HG03108 (cell line): ENCODE results near the gene SLC38A3.

Source experiments
- ATAC-seq: cut with Tn5 transposase; IDR thresholded peaks from one replicate; pipeline ENCODE4 v1.9.1; 2021; ENCODE audit warnings: moderate library complexity; ENCODE audit not compliant: unreplicated experiment

Gene SLC38A3

GRCh38 chr3:50190936-50191660 is 14.0 kb upstream of the SLC38A3 start, which contains the start of gene GNAT1:
GNAT1 (plus strand) TSS chr3:50191610; CDS start chr3:50191726, 116 bp downstream.
- ATAC-seq = no peak

DNA sequence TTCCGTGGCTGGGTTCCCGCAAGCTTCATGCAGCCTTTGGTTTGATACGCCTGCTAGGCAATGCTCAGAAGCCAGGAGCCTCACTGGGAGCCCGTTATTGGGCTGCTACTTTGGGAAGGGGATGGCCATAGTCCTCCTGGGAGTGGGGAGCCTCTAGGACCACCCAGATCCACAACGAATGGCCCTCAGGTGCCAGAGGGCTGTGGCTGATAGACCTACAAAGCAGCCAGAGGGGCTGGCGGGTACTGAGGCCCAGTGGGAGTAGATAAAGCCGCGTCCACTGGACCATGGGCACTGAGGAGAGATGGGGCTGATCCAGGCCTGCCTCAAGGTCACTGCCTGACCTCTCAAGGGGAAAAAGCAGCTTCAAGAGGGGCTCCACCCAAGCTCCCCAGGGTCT is 12.9 kb upstream of the SLC38A3 start:
- ATAC-seq = no peak

DNA sequence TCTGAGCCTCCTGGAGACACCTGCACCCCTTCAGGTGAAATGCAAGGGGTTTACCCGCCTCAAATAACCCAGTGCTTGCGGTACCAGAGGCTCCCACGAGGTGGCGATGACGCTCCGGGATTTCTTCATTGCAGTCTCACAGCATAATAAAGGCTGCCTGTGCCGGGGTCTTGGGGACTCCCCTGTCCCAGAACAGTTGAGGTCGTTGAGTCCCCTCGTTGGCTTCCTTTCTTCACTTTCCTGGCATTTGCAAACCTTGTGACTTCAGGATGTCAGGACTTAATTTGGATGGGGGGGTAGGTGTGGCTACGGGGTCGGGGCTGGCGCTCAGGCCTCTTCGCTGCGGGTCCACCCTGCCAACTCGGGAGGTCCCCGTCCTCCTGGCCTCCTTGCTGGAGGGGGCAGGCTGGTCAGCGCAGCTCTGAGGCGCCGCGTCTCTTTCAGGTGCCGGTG is 12.4 kb upstream of the SLC38A3 start:
- ATAC-seq = no peak

DNA sequence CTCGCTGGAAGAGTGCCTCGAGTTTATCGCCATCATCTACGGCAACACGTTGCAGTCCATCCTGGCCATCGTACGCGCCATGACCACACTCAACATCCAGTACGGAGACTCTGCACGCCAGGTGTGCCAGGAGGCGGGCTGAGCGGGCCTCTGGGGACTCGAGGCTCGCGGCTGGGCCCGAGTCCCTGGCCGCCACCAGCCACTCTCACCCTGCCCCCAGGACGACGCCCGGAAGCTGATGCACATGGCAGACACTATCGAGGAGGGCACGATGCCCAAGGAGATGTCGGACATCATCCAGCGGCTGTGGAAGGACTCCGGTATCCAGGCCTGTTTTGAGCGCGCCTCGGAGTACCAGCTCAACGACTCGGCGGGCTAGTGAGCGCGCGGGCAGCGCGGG is 11.8 kb upstream of the SLC38A3 start:
- ATAC-seq = no peak

GRCh38 chr3:50193746-50194127 is 11.3 kb upstream of the SLC38A3 start:
- no peak for ATAC-seq

- ATAC-seq = no peak
Observed at GRCh38 chr3:50194128-50194902, 10.8 kb upstream of the SLC38A3 start.

DNA sequence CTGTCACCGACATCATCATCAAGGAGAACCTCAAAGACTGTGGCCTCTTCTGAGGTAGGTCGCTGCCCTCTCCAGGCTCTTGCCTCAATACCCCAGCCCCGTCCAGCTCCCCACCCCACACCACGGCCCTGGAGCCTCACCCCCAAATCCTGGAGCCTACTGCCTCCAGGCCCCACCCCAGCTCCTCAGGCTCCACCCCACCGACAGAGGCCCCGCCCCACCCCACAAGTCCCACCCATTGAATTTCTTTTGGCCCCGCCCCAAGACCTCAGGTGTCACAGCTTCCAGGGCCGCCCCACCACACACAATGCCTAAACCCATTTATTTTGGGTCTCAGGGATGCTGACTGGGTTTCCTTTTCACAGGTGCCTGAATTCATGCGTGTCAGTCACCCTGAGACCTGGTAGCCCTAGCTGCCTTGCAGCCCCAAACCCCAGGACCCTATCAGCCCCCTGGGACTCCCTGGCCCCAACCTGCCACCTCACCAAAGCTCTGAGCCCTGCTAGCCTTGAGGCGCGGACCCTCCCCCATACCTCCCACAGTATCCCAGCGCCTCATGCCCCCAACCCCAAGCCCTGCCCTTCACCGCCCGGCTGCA is 10.1 kb upstream of the SLC38A3 start:
- no peak for ATAC-seq

GRCh38 chr3:50195501-50196252 is 9.4 kb upstream of the SLC38A3 start:
- ATAC-seq = no peak

- no peak for ATAC-seq
Observed at GRCh38 chr3:50196253-50196801, 8.7 kb upstream of the SLC38A3 start.

DNA sequence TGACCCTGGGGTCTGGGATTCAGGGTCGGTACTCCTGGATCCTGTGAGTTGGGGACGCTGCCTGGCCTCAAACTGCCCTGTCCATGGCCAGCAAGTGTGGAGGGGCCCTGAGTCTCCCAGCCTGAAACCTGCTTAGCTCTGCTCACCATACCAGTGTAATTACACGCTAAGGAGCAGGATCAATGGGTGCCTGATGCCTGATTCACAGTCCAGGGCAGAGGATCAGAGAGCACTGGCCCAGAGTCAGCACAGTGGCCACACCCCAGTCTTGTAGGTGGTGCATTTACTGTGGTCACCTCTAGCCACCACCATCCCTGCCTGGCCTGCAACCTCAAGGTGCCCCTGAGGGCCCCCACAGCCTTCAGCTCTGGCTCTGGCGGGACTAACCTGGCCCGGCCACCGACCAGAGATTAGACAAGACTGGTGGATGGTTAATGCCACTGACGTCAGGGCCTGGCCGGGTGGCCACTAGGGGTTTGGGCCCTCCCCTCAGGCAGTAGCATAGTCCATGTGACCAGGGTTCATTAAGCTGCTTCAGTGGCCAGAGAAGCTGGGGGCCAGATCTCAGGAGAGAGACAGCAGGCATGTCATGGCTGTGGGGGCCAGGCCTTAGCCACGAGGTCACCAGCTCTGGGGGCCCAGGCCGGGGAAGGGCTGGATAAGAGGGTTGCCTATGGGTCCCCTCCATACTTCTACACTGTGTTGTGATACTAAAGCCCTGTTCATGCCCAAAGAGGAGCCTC is 3.3 kb upstream of the SLC38A3 start:
- no peak for ATAC-seq

GRCh38 chr3:50202353-50203112 is 2.5 kb upstream of the SLC38A3 start:
- no peak for ATAC-seq

- ATAC-seq = no peak
Observed at GRCh38 chr3:50203113-50203808, 1.8 kb upstream of the SLC38A3 start.

- ATAC-seq = no peak
Observed at GRCh38 chr3:50203809-50204803, 965 bp upstream of the SLC38A3 start.

DNA sequence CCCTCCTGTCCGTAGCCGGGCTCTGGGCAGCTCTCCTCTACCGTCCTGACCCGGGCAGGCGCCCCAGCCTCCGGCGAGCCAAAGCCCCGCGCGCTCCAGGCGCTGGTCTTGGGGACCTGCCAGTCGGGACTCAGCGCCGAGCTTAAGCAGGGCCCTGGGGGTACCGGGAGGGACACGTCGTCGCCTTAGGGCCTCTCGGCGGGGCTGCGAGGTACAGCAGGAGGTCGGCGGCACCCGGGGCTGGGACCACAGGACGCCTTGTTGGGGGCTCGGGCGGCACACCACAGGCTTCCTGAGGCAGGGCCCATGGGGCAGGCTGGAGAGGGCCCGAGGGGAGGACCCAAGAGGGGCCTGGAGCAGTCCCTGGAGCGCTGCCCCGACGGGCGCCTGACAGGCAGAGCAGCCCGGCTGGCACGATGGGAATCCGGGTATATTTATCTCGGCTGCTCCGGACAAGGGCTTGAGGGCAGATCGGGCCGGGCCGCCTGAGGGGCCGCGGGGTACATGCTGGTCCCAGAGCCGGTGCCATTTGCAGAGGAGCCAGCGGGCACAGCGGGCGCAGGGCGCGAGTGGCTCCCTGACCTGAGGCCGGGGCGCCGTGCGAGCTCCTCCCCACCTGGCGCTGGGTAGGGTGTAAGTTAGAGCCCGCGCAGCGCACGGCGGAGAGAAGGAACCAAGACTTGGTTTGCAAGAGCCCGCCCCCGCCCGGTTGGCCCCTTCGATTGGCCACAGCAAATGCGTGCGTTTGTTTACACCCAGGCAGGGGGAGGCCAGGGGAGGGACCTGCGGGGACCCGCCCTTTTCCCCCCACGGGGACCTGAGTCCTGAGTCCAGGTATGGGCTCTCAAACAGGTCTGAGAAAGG is 574 bp downstream of the SLC38A3 start:
- ATAC-seq = no peak

DNA sequence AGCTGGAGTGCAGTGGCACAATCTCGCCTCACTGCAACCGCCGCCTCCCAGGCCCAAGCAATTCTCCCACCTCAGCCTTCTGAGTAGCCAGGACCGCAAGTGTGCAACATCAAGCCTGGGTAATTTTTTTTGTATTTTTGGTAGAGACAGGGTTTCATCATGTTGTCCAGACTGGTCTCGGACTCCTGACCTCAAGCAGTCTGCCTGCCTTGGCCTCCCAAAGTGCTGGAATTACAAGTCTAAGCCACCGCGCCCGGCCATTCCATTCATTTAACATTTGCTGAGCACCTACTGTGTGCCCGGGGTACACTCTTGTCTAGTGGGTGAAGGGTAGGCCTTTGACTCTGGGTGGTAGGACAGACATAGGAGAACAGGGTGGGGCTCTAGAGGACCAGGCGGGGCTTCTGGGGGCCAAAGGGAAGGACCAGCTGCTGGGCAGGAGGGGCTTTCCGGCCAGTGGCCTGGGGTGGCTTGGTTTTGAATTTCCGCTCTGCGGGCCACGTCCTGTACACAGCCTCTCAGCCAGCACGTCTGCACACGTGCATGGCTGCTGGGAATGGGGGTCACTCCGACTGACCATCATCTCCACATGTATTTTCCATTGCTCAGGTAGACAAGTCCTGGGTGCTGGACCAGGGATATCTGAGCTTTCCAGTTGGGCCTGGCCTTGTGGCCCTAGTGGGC is 2.4 kb downstream of the SLC38A3 start:
- ATAC-seq = no peak

- no peak for ATAC-seq
Observed at GRCh38 chr3:50208677-50209344, 3.7 kb downstream of the SLC38A3 start.
